T-helper 9 cell (primary cell): ENCODE results near the gene RAD51B.

Experiments
- DNase-seq: peaks from one replicate; pipeline ENCODE4 v3.0.0-alpha.2; 2020

The RAD51B gene

DNA sequence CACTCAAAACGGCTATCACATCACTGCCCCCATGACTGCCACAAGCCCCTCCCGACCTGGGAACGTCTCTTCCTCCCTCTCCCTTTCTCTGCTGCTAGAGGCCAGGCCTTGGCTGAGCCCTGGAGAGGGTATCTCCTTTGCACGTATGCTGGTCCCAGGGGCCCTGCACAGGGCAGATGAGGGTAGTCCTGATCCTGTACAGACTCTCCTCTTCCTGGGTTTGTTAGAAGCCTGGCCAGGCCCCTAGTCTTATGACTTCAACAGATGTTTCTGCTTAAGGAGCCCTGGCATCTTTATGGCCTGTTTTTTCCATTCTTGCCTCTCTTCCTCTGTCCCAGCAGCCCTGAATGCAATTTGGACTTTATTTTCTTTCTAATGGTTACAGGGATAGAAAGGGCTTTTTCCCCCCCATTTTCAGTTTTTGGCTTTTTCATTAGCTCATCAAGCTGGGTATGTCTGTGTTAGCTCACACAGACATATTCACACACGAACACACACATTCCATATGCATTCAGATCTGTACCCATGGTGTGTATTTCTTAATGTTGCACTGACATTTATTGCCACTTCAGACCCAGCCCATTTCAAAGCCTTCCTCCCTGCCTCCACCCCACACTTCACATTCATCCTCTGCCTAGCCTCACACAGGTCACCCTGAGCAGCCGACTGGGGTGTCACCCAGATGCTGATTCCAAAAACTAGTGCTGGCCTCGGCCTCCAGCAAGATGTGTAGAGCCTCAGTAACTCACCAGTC, 770.0 kb downstream of the RAD51B start:
- DNase-seq = no peak

DNA sequence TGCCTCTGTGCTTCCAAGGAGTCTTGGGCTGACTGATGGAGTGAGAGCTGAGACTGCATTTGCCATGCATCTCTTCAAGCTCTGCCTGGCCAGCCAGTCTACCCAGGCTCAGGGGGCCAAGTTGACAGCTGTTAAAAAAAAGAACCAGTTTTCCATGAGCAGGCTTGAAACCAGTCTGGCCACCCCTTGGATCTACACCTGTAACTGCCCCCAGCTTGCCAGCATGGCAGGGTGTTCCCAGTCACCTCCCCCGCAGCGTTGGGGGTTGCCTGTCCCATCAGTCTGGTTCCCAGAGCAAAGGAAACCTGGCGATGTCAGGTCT, 770.6 kb downstream of the RAD51B start:
- no peak for DNase-seq

DNA sequence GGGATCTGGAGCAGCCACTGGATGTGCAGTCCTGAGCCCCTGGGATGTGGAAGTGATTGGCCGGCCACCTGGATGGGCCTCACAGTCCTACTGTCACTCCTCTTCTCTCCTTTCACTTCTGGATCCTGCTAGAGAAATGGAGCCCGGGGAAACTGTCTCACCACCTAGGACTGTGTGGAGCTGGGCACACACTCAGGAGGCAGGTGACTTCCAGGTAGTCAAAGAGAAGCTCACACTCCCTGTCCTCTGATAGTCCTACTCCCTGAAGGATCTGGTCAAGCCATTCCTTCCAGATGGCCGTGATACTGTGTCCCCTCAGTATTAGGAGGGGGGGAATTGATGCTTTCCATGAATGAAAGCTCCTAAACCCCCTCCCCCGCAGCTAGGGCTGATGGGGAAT, 772.2 kb downstream of the RAD51B start:
- no peak for DNase-seq

DNA sequence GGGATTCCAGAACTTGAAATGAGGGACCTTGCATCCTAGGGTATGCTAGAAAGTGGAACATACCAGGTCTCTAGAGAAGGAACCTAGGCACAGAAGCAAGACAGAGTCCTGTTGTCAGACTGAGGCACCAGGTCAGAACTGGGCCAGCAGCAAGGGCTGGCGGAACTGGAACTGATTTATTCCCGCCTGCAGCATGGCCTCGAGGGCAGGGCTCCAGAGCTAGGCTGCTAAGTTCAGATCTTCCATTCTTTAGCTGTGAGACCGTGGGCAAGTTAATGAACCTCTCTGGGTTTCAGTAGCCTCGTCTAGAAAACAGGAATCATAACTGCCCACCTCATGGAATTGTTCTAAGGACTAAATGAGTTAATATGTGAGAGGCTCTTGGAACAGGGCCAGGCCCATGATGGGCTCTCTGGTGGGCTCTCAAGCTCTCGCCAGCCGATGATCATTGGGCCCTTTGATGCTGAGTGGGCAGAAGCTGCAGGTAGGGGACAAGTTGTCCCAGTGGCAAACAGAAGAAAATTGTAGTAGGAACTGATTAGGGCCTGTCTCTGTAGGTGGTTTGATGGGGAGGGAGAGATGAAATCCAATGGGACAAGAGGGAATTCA, 773.5 kb downstream of the RAD51B start:
- no peak for DNase-seq

DNA sequence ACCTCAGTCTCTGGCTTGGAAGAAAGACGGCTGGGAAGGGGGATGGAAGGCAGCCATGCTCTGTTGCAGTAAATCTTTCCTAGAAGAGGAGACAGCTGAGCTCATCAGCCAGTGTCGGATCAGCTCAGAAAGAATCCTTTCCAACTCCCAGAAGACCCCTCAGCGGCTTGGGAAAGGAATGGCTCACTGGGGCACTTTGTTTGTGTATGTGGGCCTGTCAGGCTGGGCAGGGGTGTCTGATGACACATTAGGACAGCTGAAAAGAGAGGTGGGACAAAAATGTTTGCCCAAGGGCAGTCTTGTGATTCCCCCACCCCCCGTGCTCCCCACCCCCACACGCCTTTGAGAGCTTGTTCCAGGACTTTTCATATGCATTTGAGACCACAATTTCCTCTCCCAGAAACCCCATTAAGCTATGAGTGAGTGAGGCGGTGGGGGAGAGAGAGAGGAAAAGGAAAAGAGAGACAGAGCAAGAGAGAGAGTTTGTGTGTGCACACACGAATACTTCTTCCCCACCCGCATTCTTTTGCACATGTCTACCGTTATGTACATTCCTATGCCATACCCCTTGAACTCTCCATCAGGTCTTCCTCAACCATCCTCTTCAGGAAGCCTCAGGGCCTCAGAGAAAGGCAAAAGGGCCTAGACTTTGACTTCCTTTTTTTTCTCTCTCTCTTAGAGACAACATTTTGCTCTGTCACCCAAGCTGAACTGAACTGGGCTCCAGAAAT, 774.4 kb downstream of the RAD51B start:
- DNase-seq = no peak

DNA sequence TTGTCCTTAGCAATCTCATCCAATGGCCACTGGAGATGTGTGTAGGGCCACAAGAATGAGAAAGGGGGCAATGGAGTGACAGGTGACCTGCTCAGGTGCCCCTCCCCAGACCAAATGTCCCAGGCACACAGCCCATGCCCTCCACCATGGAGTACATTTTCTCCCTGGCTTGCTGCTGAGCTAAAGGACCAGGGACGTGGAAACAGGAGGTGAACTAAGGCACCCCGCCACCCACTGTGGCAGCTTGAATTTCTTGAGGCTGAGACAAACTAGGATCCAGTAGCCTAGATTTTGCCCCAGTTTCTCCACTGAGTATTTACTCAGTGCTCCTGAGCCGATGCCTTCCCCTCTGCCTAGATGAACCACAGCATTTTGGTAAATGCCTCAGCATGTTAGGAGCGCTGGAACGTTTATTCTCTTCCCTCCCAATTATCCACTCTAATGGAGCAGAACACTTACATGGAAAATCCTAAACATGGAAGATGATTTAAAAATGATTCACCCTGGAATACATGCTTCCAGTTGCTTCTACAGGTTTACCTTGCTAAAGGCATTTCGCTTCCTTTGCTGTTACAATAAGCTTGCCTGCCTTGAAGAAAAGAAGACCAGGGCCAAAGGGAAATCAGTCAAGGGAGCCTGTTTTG, 775.3 kb downstream of the RAD51B start:
- DNase-seq = no peak

DNA sequence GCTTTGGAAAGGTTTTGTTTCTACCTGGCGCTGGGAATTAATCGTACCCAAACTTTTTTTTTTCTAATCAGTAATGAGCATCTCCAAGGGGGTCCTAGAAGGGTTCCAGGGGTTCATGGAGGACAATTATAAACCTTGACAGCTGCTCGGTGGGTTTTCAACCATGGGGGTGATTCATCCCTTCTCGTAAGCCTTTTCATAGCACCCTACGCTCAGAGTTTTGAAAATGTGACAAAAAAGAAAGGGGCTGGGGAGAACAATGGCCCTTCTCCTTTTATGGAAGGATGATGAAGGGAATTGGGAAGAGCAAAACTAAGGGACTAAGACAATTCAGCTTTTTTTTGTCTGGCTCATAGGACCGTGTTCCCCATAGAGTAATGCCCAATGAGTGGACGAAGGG, 776.6 kb downstream of the RAD51B start:
- DNase-seq = no peak

DNA sequence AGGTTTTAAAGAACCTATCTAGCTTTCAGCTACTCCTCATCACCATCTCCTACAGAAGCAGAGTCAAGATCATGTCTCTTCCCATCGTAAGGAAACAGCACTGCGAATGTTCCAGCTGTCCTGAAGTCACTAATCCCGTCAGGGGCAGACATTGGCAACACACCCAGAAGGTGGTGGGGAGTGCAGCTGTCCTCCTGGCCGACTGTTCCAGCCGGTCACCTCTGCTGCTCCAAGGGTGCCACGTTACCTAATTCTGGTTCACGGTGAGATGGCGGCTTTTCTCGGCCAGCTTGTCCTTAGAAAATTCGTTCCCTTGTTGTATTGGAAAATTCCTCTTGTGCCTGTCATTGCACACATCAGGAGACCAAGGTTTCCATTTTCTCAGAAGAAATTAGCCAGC, 777.1 kb downstream of the RAD51B start:
- no peak for DNase-seq

DNA sequence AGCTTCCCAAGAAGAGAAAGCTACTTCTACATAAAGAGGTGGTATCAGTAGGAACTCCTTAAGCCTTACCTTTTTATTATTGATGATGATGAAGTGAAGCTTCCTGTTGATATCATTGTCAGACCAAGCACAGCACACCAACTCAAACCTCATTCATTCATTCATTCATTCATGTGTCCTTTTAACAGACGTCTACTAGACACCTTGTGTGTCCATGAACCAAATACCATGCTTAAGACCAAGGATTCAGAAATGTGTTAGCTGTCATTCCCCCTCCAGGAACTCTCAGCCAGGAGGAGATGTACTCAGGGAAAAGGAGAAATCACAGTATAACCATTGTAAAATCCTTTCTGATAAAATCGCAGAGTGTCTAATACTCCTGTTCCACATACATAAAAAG, 778.5 kb downstream of the RAD51B start:
- DNase-seq = no peak

DNA sequence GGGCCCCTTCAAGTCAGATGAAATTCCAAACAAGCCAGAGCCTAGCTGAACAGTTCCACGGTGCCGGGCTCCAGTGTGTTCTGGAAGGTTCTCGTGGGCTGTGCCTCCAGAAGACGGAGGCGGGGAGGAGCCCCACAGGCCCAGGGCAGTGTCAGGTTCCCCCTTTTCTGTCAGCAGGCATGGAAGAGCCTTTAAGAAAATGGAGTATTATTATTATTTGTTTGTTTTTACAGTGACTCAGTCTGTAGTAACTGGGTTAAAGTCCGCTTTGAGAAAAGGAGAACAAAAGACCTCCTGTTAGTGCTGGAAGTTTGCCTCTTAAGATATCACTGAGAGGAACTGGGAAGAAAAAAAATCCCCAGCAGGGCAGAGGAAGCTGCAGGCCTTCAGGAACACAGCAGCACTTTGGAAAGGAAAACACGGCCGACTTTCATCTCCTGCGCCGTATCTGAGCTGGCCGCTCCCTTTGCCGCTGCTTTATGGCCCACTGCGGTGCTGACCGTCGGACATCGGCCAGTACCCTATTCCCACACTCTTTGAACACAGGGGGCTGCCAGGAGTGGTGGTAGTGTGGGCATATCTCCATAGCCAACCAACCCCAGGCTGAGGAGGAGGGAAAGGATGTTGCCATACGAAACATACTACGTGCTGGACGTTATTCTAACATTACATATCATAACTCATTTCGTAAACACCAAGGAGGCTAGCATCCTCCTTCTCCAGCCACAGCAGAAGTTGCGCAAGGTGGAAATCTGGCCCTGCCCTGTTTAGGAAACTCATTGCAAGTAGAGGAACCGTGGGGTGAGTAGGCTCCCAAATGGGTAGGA, 779.3 kb downstream of the RAD51B start:
- DNase-seq = no peak

DNA sequence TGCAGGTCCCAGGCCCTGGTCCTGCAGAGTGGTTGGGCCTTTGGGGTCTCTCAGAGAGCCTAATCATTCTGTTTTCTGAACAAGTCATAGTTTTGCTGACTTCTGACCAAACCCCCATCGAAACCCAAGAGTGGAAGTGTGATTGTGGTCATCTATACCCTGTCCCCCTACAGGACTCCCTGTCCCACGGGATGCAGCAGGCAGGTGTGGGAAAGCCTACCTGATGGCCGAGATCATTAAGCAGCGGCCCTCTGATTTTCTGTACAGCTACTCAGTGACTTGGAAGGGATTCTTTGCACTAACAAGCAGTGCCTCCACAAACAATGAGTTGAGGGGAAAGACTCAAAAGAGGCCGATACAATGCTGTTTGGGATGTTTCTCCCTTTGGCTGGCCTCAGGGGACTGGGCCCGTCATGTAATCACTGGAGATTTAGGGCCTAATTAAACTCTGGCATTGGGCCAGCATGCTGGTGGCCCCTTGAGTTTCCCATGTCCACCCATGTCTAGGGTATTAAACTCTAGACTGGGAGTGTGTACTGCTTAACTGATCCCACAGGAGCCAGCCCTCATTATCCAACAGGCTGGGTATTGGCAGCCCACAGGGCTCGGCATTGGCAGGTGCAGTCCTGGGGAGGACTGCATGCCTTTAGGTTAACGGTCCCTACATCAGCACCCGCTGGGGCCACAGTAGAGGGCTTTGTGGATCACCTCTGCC, 780.5 kb downstream of the RAD51B start:
- DNase-seq = no peak

DNA sequence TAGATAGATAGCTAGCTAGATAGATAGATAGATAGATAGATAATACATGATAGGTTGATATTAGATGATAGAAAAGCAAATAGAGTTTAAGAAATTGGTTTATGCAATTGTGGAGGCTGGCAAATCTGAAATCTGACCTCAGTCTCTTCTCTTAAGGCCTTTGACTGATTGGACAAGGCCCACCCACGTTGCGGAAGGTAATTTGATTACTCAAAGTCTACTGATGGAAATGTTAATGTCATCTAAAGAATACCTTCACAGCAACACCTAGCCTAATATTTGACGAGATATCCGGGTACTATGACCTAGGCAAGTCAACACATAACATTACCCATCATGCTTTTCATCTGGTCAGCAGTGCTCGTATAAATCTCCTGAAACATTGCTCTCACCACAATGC, 782.9 kb downstream of the RAD51B start:
- DNase-seq = no peak

DNA sequence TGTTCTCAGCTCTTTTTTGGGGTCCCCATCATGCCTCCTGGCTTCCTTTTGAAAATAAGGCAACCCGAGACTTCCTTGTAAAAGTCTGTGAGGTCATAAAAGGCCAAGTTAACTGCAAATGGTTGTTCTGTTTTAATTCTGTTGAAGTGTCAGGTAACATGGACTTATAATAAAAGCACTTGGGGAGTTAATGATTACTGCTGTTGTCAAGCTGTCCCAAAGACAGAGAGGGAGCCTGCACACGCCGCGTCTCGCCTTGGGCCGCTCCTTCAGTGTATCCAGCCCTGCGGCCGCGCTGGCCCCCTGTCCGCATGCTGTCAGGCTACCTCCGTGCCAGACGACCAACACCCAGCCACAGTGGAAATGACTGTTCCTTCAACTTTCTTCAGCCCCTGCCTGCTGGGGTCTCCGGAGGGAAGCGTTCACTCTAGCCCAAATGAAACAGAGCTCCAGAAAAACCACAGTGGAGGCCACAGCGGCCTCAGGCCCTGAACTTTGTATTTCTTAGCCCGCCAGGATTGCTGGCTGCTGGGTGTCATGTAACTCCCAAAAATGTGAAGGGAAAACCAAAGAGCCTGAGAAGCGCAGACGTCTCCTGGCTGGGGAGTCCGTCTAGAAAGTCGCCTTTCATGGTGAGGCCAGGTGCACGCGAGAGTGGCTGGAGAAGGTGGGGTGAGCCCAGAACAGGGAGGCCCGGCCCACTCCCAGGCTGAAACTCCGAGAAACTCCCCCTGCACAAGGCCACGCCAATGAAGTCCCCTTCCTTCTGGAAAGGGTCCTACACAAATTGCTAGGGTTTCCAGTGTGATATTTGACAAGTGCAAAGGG, 784.2 kb downstream of the RAD51B start:
- DNase-seq = no peak

DNA sequence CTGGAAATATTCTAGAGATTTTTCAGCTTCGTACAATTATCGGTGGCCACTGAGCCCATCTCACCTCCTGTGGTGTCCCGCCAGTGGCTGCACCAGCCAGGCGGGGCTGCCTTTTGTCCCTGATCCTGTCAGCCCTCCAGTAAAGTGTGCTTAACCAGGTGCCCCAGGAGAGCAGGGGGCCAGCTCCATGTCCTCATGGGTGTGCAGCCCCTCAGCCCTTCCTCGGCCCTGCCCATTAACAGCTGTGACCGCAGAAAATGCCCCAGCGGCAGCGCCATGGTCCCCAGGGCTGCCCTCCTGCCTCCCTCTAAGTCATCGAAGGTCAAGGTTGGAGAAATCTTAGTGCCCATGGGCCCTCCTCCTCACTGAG, 784.8 kb downstream of the RAD51B start:
- no peak for DNase-seq

DNA sequence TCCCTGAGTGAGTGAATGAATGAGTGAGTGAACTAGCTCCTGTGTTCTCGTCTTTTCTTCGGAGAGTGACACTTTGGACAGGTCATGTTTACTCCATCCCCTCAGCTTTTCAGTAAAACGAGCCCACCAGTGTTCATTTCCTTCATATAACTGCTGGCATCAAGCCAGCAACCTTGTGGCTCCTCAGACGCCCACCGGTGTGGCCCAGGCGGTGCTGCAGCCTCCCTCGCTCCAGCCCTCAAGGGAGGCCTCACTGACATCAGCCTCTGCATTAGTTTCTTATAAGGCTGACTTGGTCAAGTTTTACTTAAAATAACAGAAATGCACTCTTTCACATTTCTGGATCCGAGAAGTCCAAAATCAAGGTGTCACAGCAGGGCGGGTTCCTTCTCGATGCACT, 785.2 kb downstream of the RAD51B start:
- DNase-seq = no peak

DNA sequence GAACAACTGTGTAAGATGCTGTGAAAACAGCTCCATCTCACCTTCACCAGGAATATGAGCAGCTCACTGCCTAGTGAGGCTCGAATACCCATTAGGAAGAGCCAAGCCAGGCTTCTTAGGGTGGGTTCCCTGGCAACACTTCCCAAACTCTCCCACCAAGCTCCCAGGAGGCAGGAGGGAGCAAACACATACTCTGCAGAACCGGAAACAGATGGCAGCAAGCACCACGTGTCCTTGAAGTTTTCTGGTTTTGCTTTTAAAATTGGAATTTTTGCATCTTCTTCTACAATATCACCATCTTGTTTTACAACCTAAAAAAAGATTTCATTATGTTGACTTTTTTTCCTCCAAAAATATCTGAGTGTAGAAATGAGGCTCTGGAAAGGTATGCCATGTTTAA, 786.6 kb downstream of the RAD51B start:
- no peak for DNase-seq

DNA sequence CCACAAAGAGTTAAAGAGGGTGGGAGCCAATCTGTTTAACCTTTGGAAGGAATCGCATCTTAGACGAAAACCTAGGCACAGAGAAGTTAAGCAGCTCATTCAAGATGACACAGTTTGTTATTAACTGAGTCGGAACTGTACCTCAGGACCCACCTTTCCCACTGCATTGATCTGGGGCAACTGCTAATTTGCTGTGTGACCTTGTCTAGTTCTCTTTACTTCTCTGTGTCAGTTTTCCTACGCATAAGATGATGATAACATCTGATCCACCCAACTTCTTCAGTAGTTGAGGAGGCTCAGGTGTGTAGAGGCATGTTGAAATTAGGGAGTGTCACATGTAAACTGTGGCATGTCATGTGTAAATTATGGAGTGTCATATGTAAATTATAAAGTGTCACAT, 787.1 kb downstream of the RAD51B start:
- no peak for DNase-seq

DNA sequence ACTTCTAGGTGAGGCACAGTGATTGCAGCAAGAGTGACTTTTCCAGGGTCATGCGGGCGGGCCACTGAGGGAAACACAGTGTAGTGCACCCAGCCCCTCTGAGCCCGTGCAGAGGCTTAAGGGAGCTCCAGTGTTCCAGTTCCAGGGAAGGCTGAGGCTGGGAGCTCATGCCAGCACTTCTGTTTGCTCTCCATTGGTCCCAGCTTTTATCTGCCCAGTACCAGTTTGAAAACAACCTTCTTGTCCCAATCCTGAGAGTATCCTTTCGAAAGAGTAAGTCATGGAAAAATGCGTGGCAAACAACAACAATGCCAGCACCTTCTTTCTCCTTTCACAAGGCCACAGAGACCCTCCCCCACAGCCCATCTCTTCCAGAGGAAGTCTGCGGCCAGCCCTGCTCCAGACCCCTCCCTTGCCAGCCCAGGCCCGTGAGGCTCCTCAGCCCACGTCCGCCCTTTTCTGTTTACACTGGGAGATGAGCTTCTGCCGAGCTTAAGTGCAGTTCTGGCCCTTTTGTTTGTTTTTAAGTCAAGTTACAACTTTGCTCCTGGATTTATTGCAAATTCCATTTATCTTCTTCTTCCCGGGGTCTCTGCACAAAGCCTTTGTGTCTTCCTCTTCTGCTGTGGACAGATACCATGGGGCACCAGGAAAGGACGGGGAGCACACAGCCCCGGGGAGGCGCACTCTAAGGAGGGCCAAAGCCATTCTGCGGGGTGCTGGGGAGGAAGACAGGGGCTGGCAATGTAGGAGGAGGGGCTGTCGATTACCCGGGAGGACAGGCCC, 787.7 kb downstream of the RAD51B start:
- no peak for DNase-seq

DNA sequence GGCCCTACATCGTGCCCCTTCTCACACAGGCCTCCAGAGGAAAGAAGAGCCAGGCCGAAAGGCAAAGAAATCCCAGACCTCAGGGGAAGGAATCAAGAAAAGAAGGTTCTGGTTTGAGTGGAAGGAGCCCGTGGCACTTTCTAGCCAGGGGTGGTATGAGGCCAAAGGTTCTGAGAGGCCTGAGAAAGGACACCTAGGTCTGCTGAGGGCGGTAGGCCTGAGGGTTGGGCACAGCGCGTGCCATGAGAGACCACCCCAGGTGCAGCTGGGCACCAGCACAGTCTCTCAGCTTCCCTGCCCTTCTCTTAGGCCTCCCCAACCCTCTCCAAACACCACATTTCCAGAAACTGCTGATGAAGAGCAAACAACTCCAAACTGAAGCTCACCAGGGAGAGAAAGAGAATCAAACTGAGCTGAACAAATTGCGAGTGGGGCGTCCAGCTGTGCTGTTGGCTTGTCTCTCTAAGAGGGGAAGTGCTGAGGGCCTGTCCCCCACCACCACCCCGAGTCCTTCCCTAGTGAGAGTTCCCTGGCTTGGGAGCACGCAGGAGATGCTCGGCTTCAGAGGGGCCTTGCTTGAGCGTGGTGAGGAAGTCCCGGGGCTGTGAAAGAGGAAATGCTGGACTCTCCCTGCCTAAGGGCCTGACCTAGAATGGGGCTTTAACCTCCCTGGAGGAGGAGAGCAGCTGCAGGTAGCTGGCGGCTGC, 788.4 kb downstream of the RAD51B start:
- no peak for DNase-seq

DNA sequence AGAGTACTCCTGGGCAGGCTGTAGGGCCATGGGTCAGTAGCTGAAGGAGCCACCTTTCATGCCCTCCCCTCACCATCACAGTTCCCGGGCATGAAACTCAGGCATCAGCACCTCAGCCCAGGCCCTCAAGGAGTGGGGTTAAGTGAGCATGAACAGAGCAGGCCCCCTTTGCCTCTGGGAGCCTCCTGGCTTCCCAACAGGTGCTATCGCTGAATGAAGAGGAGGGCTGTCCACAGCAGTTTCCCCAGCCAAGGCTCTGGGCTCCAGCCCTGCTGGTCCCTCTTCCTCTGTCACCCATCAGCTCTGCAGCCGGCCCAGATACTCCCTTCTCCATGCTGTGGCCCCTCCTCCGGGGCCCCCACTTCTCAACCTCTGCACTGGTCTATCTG, 789.0 kb downstream of the RAD51B start:
- DNase-seq = no peak
